LNCaP clone FGC (cell line): ENCODE results near the gene SOCS6.
A peak's percentile ranks its signal among the peaks of the same experiment; 100 is the strongest.
"Not testable (repeated sequence)": the region's sequence is repeated elsewhere in the genome, so short reads cannot be mapped to it uniquely, and the experiment has no call there.

Experiments used
- DNase-seq: peaks from one replicate; pipeline ENCODE4 v3.0.0-alpha.2; 2011; ENCODE audit warnings: low read depth
- H3K4me3 ChIP-seq: 2 replicates; pipeline ENCODE4 v1.5.1; 2011; ENCODE audit warnings: mild to moderate bottlenecking, low read depth, low read length, control low read depth
- CTCF ChIP-seq: IDR thresholded peaks from 2 replicates; pipeline ENCODE4 v1.5.1; 2012; ENCODE audit warnings: mild to moderate bottlenecking; ENCODE audit not compliant: control insufficient read depth, insufficient read depth; ENCODE audit errors: extremely low read depth

The SOCS6 gene

GRCh38 chr18:70288851-70289328 is at the start of gene SOCS6:
Gene SOCS6 (plus strand): TSS chr18:70289045. CDS start chr18:70324669, 35,624 bp downstream.
- TF ChIP-seq CTCF, result no peak
- peak within 1 kb of the TSS; percentile 65 for H3K4me3 ChIP-seq
- no peak for DNase-seq

GRCh38 chr18:70243131-70243929 is 45.5 kb upstream of the SOCS6 start:
- DNase-seq, result no peak
- no peak overlapping the region for H3K4me3 ChIP-seq
- no peak for TF ChIP-seq CTCF

GRCh38 chr18:70246061-70246466 is 42.8 kb upstream of the SOCS6 start:
- no peak overlapping the region for H3K4me3 ChIP-seq

GRCh38 chr18:70249118-70249517 is 39.7 kb upstream of the SOCS6 start:
- TF ChIP-seq CTCF, result no peak
- DNase-seq, result no peak
- no peak overlapping the region for H3K4me3 ChIP-seq

More at GRCh38 chr18:70246061-70246466, 42.8 kb upstream of the SOCS6 start:
- no peak for TF ChIP-seq CTCF
- no peak for DNase-seq

GRCh38 chr18:70249861-70250260 is 39.0 kb upstream of the SOCS6 start:
- not testable (repeated sequence) for H3K4me3 ChIP-seq, DNase-seq

- TF ChIP-seq CTCF, result no peak
- DNase-seq, result no peak
- H3K4me3 ChIP-seq, result no peak overlapping the region
Observed at GRCh38 chr18:70250781-70251180, 38.1 kb upstream of the SOCS6 start.

GRCh38 chr18:70256184-70256583 is 32.7 kb upstream of the SOCS6 start:
- H3K4me3 ChIP-seq, result no peak overlapping the region
- no peak for DNase-seq
- no peak for TF ChIP-seq CTCF
